Spleen (tissue), 7 donors: ENCODE results near the gene CAMTA1.

Source experiments
- CTCF ChIP-seq, 11 experiments: fragments of 200-600 bp in 7 of 11; fragments of 450-650 bp in 4 of 11; sonication (generic) in 4 of 11; IDR thresholded peaks in 8 of 11; conservative IDR thresholded peaks in 3 of 11; 1 replicate in 7 of 11; 2 replicates in 4 of 11; pipeline versions ENCODE4 v1.4.0 to v1.8.0; 2016 to 2021; ENCODE audit warnings: antibody characterized with exemption in 11 of 11, inconsistent platforms in 4 of 11, mild to moderate bottlenecking in 1 of 11
- POLR2AphosphoS5 ChIP-seq, 3 donors: sonication (generic); formaldehyde crosslinking; IDR thresholded peaks; one replicate each; pipeline ENCODE4 v1.5.1; 2017; ENCODE audit warnings: antibody characterized with exemption in 3 of 3
- donor health status: DM: no; HTN: no; CAD: no; lungs with moderate emphysema.
- donor health status: DM: no; HTN: no; CAD: no.
- donor health status: DM: no; HTN: no; CAD: no.

GRCh38 chr1:7509598-7509997 lies 724.3 kb downstream of the CAMTA1 start:
- no peak for TF ChIP-seq POLR2AphosphoS5 (IDR thresholded peaks at IDR 0.05)
- no peak for TF ChIP-seq CTCF (IDR thresholded peaks at IDR 0.05 in 8 of 11, conservative IDR thresholded peaks at IDR 0.05 in 3 of 11)
